Measurements from ENCODE around the gene THRSP.
"Not testable (repeated sequence)": the region's sequence is repeated elsewhere in the genome, so short reads cannot be mapped to it uniquely, and the experiment has no call there.

The THRSP gene

GRCh38 chr11:78039919-78040671 is 23.6 kb upstream of the THRSP start:
- ChIA-PET POLR2A (interaction anchor here (0.8 to 1.5 kb wide), 4 partner anchors 9 to 100 kb away, joined by 3 to 9 read pairs (median 3); partner anchors contain the start of gene INTS4), CTCF (no interaction called here)
- TF ChIP-seq L3MBTL2 (conservative IDR thresholded peaks at IDR 0.05) = no peak
- 0 out of 2 replicates have a peak, but pooled peaks have one; percentile 11 for TF ChIP-seq ELF4 (IDR thresholded peaks at IDR 0.05)
- DNase-seq (ENCODE audit: extremely low spot score) = peak; percentile 53

- no peak for DNase-seq (ENCODE audit: extremely low spot score)
- CTCF ChIA-PET = no interaction called here
- POLR2A ChIA-PET = interaction anchor here (0.6 to 1.5 kb wide), 2 partner anchors 10 to 99 kb away, joined by 3 read pairs; no protein-coding TSS in a partner anchor
- TF ChIP-seq CTBP1 (IDR thresholded peaks at IDR 0.05; ENCODE audit: borderline replicate concordance) (no peak), NFRKB (IDR thresholded peaks at IDR 0.05) (no peak), L3MBTL2 (conservative IDR thresholded peaks at IDR 0.05) (no peak), SUZ12 (IDR thresholded peaks at IDR 0.05) (no peak), FOXM1 (IDR thresholded peaks at IDR 0.05; ENCODE audit: borderline replicate concordance) (no peak), FOXA1 (IDR thresholded peaks at IDR 0.05) (no peak), PKNOX1 (IDR thresholded peaks at IDR 0.05) (no peak), SP1 (IDR thresholded peaks at IDR 0.05) (no peak), HDGF (IDR thresholded peaks at IDR 0.05; ENCODE audit: borderline replicate concordance) (no peak), ELF4 (IDR thresholded peaks at IDR 0.05) (no peak), TARDBP (IDR thresholded peaks at IDR 0.05) (no peak), BHLHE40 (IDR thresholded peaks at IDR 0.05; ENCODE audit: borderline replicate concordance) (no peak)
Observed at GRCh38 chr11:78040691-78041379, 22.8 kb upstream of the THRSP start.

- POLR2A ChIA-PET = interaction anchor here (0.6 to 1.5 kb wide), 2 partner anchors 10 to 99 kb away, joined by 3 read pairs; no protein-coding TSS in a partner anchor
- CTCF ChIA-PET; DNase-seq (ENCODE audit: extremely low spot score): not testable (repeated sequence)
Observed at GRCh38 chr11:78041380-78041719, 22.3 kb upstream of the THRSP start.

GRCh38 chr11:78041843-78042440 is 21.7 kb upstream of the THRSP start:
- no peak for DNase-seq (ENCODE audit: extremely low spot score)
- ChIA-PET CTCF (no interaction called here), POLR2A (no interaction called here)
- no peak for TF ChIP-seq FOXM1 (IDR thresholded peaks at IDR 0.05; ENCODE audit: borderline replicate concordance)
- no peak for TF ChIP-seq TARDBP (IDR thresholded peaks at IDR 0.05)
- TF ChIP-seq SP1 (IDR thresholded peaks at IDR 0.05) = no peak
- TF ChIP-seq ZNF384 (IDR thresholded peaks at IDR 0.05) = no peak
- TF ChIP-seq ELF4 (IDR thresholded peaks at IDR 0.05) = no peak
- TF ChIP-seq CTBP1 (IDR thresholded peaks at IDR 0.05; ENCODE audit: borderline replicate concordance) = no peak
- no peak for TF ChIP-seq SUZ12 (IDR thresholded peaks at IDR 0.05)
- no peak for TF ChIP-seq PKNOX1 (IDR thresholded peaks at IDR 0.05)
- TF ChIP-seq L3MBTL2 (conservative IDR thresholded peaks at IDR 0.05) = no peak
- no peak for TF ChIP-seq BHLHE40 (IDR thresholded peaks at IDR 0.05; ENCODE audit: borderline replicate concordance)
- no peak for TF ChIP-seq HDGF (IDR thresholded peaks at IDR 0.05; ENCODE audit: borderline replicate concordance)
- no peak for TF ChIP-seq LEF1 (IDR thresholded peaks at IDR 0.05; ENCODE audit: borderline replicate concordance)

GRCh38 chr11:78044706-78045105 is 19.0 kb upstream of the THRSP start:
- POLR2A ChIA-PET = interaction anchor here (3.7 kb wide), 1 partner anchor 50 kb away, joined by 20 read pairs; the partner anchor contains the start of gene INTS4
- no peak for DNase-seq (ENCODE audit: extremely low spot score)
- TF ChIP-seq BHLHE40 (IDR thresholded peaks at IDR 0.05; ENCODE audit: borderline replicate concordance) (no peak), NFRKB (IDR thresholded peaks at IDR 0.05) (no peak), FOXK2 (IDR thresholded peaks at IDR 0.05) (no peak), FOXM1 (IDR thresholded peaks at IDR 0.05; ENCODE audit: borderline replicate concordance) (no peak), HDGF (IDR thresholded peaks at IDR 0.05; ENCODE audit: borderline replicate concordance) (no peak), PKNOX1 (IDR thresholded peaks at IDR 0.05) (no peak), SP1 (IDR thresholded peaks at IDR 0.05) (no peak), FOXA1 (IDR thresholded peaks at IDR 0.05) (no peak)
- CTCF ChIA-PET = interaction anchor here (1.2 to 1.4 kb wide), 2 partner anchors 24 to 45 kb away, joined by 3 to 7 read pairs; no protein-coding TSS in a partner anchor

- ChIA-PET CTCF (interaction anchor here (0.6 to 1.7 kb wide), 13 partner anchors 8 to 397 kb away, joined by 3 to 9 read pairs (median 3); partner anchors contain the start of gene NDUFC2), POLR2A (interaction anchor here (3.7 kb wide), 1 partner anchor 51 kb away, joined by 20 read pairs; the partner anchor contains the start of gene INTS4)
- TF ChIP-seq FOXK2 (IDR thresholded peaks at IDR 0.05) (no peak), L3MBTL2 (conservative IDR thresholded peaks at IDR 0.05) (peak; percentile 43; the same call in 1 of the 2 replicates), SP1 (IDR thresholded peaks at IDR 0.05) (no peak), ELF4 (IDR thresholded peaks at IDR 0.05) (no peak)
Observed at GRCh38 chr11:78045851-78046485, 17.7 kb upstream of the THRSP start.

More at GRCh38 chr11:78045851-78046485, 17.7 kb upstream of the THRSP start:
- DNase-seq (ENCODE audit: extremely low spot score) = peak; percentile 92

Measured in HEK293T (cell line).